HCT116 (cell line): ENCODE results near the gene PPT2. TPM values are rescaled to one million over a fixed set of nuclear protein-coding genes. Genes with fewer than 3 reads are reported as not detected.

Experiments used
- ATAC-seq: fragments of 200-7000 bp; cut with Tn5 transposase; 2 replicates; pipeline ENCODE4 v1.9.1; 2020; ENCODE audit warnings: mild to moderate bottlenecking, moderate library complexity
- BruUV-seq: library from RNA; stranded (reverse); fragments of 400-500 nt; replicated peaks from 2 replicates; lab custom pipeline; 2021; lab: Mats Ljungman, UMichigan
- CTCF ChIA-PET: fragments of 300-600 bp; sonication (Branson Sonifier 250); formaldehyde crosslinking; loops from one replicate; lab custom pipeline; 2021; ENCODE audit warnings: antibody characterized with exemption; lab: Charles Lee
- POLR2A ChIA-PET: fragments of 300-600, 350-600 bp; sonication (Branson Sonifier 250); formaldehyde crosslinking; loops from one replicate; lab custom pipeline; 2021; ENCODE audit warnings: antibody characterized with exemption; lab: Charles Lee
- RAD21 ChIA-PET, 2 experiments: fragments of 300-600 bp; sonication (Branson Sonifier 250); formaldehyde crosslinking; loops; one replicate each; lab custom pipeline; 2023; ENCODE audit warnings: low total read pairs in 2 of 2; ENCODE audit not compliant: uncharacterized antibody in 2 of 2, unreplicated experiment in 2 of 2, low non-redundant PET in 1 of 2; lab: Charles Lee
- DNase-seq: peaks from one replicate; pipeline ENCODE4 v3.0.0-alpha.2; 2010; ENCODE audit warnings: low read depth, low spot score
- H2AFZ ChIP-seq: fragments of 200-600 bp; shearing (Covaris generic), sonication (generic); 2 replicates; pipeline ENCODE4 v1.6.1; 2017; ENCODE audit warnings: low read depth, mixed run types, mixed read lengths, antibody characterized with exemption, low read length; ENCODE audit not compliant: poor library complexity, severe bottlenecking
- H3K27ac ChIP-seq: 2 replicates; pipeline ENCODE4 v1.5.1; 2012; ENCODE audit warnings: low read depth, low read length
- H3K27me3 ChIP-seq: fragments of 200-600 bp; sonication (generic); 2 replicates; pipeline ENCODE4 v1.6.1; 2016; ENCODE audit warnings: mixed run types, low read length, mixed read lengths; ENCODE audit not compliant: insufficient read depth
- H3K36me3 ChIP-seq, 2 experiments: fragments of 200-500 bp in 1 of 2; fragments of 200-600 bp in 1 of 2; sonication (Bioruptor generic) in 1 of 2; sonication (generic) in 1 of 2; 2 replicates each; pipeline versions ENCODE4 v1.5.1 to v1.6.1; 2014 to 2016; ENCODE audit warnings: low read length in 2 of 2, inconsistent platforms in 1 of 2, mixed read lengths in 1 of 2, mixed run types in 1 of 2; ENCODE audit not compliant: insufficient read depth in 2 of 2, control insufficient read depth in 1 of 2
- H3K4me1 ChIP-seq, 2 experiments: fragments of 200-600 bp in 1 of 2; sonication (generic) in 1 of 2; 2 replicates each; pipeline versions ENCODE4 v1.5.1 to v1.6.1; 2012 to 2017; ENCODE audit warnings: low read length in 2 of 2, inconsistent platforms in 1 of 2, mild to moderate bottlenecking in 1 of 2, mixed read lengths in 1 of 2, mixed run types in 1 of 2, moderate library complexity in 1 of 2; ENCODE audit not compliant: insufficient read depth in 2 of 2, control insufficient read depth in 1 of 2
- H3K4me2 ChIP-seq: fragments of 200-600 bp; sonication (generic); 2 replicates; pipeline ENCODE4 v1.6.1; 2017; ENCODE audit warnings: mixed run types, low read length, mixed read lengths
- H3K4me3 ChIP-seq, 2 experiments: fragments of 200-600 bp in 1 of 2; sonication (generic) in 1 of 2; replicated peaks in 1 of 2; 2 replicates each; pipeline ENCODE4 v1.5.1; 2011 to 2016; ENCODE audit warnings: low read length in 2 of 2, control low read depth in 1 of 2, low read depth in 1 of 2, mild to moderate bottlenecking in 1 of 2, mixed read lengths in 1 of 2, mixed run types in 1 of 2
- H3K79me2 ChIP-seq: fragments of 200-600 bp; sonication (generic); 2 replicates; pipeline ENCODE4 v1.6.1; 2017; ENCODE audit warnings: mild to moderate bottlenecking, mixed run types, low read length, moderate library complexity, mixed read lengths; ENCODE audit not compliant: insufficient read depth
- H3K9ac ChIP-seq: fragments of 200-600 bp; sonication (generic); 2 replicates; pipeline ENCODE4 v1.6.1; 2016; ENCODE audit warnings: low read length, mixed read lengths
- H3K9me2 ChIP-seq: fragments of 200-600 bp; sonication (generic), shearing (Covaris generic); 2 replicates; pipeline ENCODE4 v1.6.1; 2017; ENCODE audit warnings: mixed run types, mild to moderate bottlenecking, moderate library complexity; ENCODE audit not compliant: insufficient read depth
- H3K9me3 ChIP-seq, 2 experiments: fragments of 200-500 bp in 1 of 2; fragments of 200-600 bp in 1 of 2; sonication (Bioruptor generic) in 1 of 2; sonication (generic) in 1 of 2; 2 replicates each; pipeline ENCODE4 v1.6.1; 2014 to 2017; ENCODE audit warnings: low read length in 2 of 2, mixed read lengths in 2 of 2, inconsistent platforms in 1 of 2, low read depth in 1 of 2, mild to moderate bottlenecking in 1 of 2, mixed run types in 1 of 2, moderate library complexity in 1 of 2; ENCODE audit not compliant: control insufficient read depth in 1 of 2, insufficient read depth in 1 of 2
- H4K20me1 ChIP-seq: fragments of 200-600 bp; sonication (generic), shearing (Covaris generic); 2 replicates; pipeline ENCODE4 v1.6.1; 2017; ENCODE audit warnings: mixed run types, mild to moderate bottlenecking, moderate library complexity; ENCODE audit not compliant: insufficient read depth
- EZH2phosphoT487 ChIP-seq: fragments of 200-600 bp; IDR thresholded peaks from 2 replicates; pipeline ENCODE4 v1.6.1; 2018; ENCODE audit warnings: antibody characterized with exemption, borderline replicate concordance
- POLR2A ChIP-seq: IDR thresholded peaks from 2 replicates; pipeline ENCODE4 v1.7.0; 2011; ENCODE audit warnings: borderline replicate concordance; ENCODE audit not compliant: insufficient read depth, insufficient read length; ENCODE audit errors: extremely low read depth
- TCF7L2 ChIP-seq: IDR thresholded peaks from 2 replicates; pipeline ENCODE4 v1.7.0; 2011; ENCODE audit warnings: borderline replicate concordance, inconsistent platforms; ENCODE audit not compliant: insufficient read depth, insufficient read length; ENCODE audit errors: extremely low read depth
- YY1 ChIP-seq: IDR thresholded peaks from 2 replicates; pipeline ENCODE4 v1.6.1; 2011; ENCODE audit warnings: low read length, low read depth, moderate library complexity, mild to moderate bottlenecking; ENCODE audit not compliant: insufficient replicate concordance; ENCODE audit errors: extremely low read depth
- ZFX ChIP-seq: fragments of 450-650 bp; IDR thresholded peaks from 2 replicates; pipeline ENCODE4 v1.6.1; 2017
- ZNF274 ChIP-seq: fragments of 200-500 bp; sonication (Bioruptor generic); IDR thresholded peaks from 2 replicates; pipeline ENCODE4 v1.6.1; 2014; ENCODE audit warnings: mild to moderate bottlenecking, low read depth, low read length, inconsistent platforms
- intact Hi-C: fragments of 100-400 bp; cut with micrococcal nuclease; formaldehyde crosslinking; loops from 2 replicates; pipeline ENCODE4 v1.10.0; 2022
- total RNA-seq: library from RNA; stranded (reverse); gene quantifications from one replicate; pipeline ENCODE4 v1.2.1, GENCODE V29; 2021; ENCODE audit not compliant: unreplicated experiment
- TF ChIP-seq, protein P1 (sequence below): IDR thresholded peaks from 2 replicates; pipeline ENCODE4 v1.6.1; 2011; ENCODE audit warnings: mild to moderate bottlenecking, low read length, moderate library complexity; ENCODE audit not compliant: insufficient replicate concordance; ENCODE audit errors: extremely low read depth

Gene PPT2
- total RNA-seq, 1 experiment from 2014 or later, result 21.0 TPM

DNA sequence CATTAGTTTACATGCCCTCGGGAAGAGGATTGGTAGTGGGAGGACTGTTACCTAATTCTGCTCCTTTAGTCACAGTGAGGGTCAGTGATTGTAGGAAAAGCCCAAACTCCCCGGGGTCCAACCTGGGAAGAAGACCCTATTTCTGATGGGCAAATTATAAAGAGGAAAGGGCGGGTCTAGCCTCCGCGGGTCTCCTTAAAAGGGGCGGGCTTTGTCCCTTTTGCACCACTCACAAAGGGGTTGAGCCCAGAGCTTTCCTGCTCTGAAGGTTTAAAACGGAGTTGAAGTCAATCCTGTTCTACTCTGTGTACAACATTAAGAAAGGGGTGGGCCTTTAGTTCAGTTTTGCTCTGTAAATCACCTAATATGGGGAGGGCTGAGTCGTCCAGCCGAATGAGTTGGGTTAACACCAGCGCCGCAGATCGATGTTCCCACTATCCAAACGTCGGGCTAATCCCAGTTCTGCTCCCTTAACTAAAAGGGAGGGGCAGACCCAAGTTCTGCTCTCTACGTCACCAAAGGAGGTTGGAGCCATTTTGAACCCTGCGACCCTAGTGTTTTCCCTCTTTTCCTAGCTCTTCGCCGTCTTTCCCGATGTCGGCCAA, 23.3 kb downstream of the PPT2 start:
- Histone ChIP-seq H3K4me2 (peak overlapping the region; percentile 97), H4K20me1 (no peaks in the 10 kb centered on the region), H3K36me3 (peaks cover 0 to 11% of the 10 kb centered on the region in 2 experiments; a peak in 2 of 4 replicates), H3K4me3 (peak overlapping the region; percentile 93 to 98), H3K9me2 (no peaks in the 10 kb centered on the region), H3K79me2 (peaks cover 24% of the 10 kb centered on the region), H3K4me1 (peaks cover 24 to 52% of the 10 kb centered on the region in 2 experiments), H3K9ac (peak overlapping the region; percentile 90), H3K27ac (peak overlapping the region; percentile 74), H2AFZ (no peak overlapping the region), H3K27me3 (no peaks in the 10 kb centered on the region), H3K9me3 (no peaks in the 10 kb centered on the region)
- TSS peak; percentile 39 for BruUV-seq
- peak; percentile 32 for TF ChIP-seq POLR2A
- TF ChIP-seq ZNF274, result no peak
- TF ChIP-seq YY1, result peak; percentile 47
- CTCF ChIA-PET, result interaction anchor here (0.6 to 1.7 kb wide), 3 partner anchors 13 to 59 kb away, joined by 3 to 10 read pairs (median 9); partner anchors contain the start of gene PBX2
- no peak for ATAC-seq
- intact Hi-C loops, result no loop called here
- DNase-seq, result no peak
- POLR2A ChIA-PET, result interaction anchor here (0.8 to 2.2 kb wide), 9 partner anchors 13 to 795 kb away, joined by 3 to 10 read pairs (median 4); partner anchors contain the start of genes ATF6B, EGFL8, FKBPL and GPSM3
- RAD21 ChIA-PET, result no interaction called here

DNA sequence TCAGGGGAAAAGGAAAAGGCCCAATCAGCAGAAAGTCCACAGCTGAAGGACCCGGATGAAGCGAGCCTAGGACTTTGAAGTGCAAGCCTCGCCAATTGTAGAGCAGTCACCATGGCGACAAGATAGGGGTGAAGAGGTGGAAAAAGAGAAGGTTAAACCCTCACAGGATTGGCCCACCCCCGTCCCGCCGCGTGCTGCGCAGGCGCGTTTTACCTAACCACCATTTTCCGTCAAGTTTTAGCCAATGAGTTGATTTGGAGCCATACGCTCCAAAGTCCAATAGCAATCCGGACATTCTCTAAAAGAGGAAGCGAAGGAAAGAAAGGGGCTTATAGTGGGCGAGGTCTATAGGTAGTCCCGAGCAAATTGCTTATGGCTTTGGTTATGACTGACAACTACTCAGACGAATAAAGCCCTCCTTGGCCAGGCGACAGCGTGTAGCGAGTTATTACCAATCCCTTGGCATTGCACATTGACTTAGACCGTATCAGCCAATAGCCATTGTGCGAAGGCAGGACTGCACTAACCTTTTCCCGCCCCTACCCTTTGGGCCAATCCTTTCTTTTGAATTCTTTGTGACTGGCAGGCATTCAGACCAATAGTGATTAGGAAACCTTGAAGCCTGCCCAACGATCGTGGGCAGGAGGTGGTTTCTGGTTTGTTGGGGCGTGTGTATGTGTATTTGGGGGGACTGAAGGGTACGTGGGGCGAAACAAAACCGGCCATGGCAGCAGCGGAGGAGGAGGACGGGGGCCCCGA, 24.0 kb downstream of the PPT2 start, which contains the start of gene RNF5:
RNF5 (plus strand) TSS at position 618 of the 759 bp plus-strand sequence; CDS start at position 725, 107 bp downstream.
- ChIA-PET RAD21 (no interaction called here), CTCF (interaction anchor here (0.6 to 1.7 kb wide), 3 partner anchors 13 to 59 kb away, joined by 3 to 10 read pairs (median 9); partner anchors contain the start of gene PBX2), POLR2A (interaction anchor here (0.8 to 2.2 kb wide), 9 partner anchors 13 to 794 kb away, joined by 3 to 10 read pairs (median 4); partner anchors contain the start of genes ATF6B, EGFL8, FKBPL and GPSM3)
- Histone ChIP-seq H3K9me3 (no peaks in the 10 kb centered on the region), H3K9ac (peak within 1 kb of the TSS; percentile 90), H3K4me1 (peaks cover 24 to 46% of the 10 kb centered on the region in 2 experiments), H3K4me2 (peak within 1 kb of the TSS; percentile 97), H3K4me3 (peak within 1 kb of the TSS; percentile 93 to 98), H3K36me3 (peaks cover 4 to 13% of the 10 kb centered on the region in 2 experiments; a peak in 2 of 4 replicates), H3K27me3 (no peaks in the 10 kb centered on the region), H3K9me2 (no peaks in the 10 kb centered on the region), H2AFZ (no peak within 1 kb of the TSS), H3K79me2 (peaks cover 24% of the 10 kb centered on the region), H4K20me1 (no peaks in the 10 kb centered on the region), H3K27ac (peak within 1 kb of the TSS; percentile 74)
- peak; percentile 100 for DNase-seq
- BruUV-seq, result no TSS peak
- ATAC-seq, result peak; percentile 87
- intact Hi-C loops, result loop anchor here (1.0 kb wide), 1 partner anchor 48 kb away; the partner anchor contains the start of gene FKBPL
- TF ChIP-seq YY1 (peak; percentile 26), TCF7L2 (peak; percentile 96), ZFX (no peak), EZH2phosphoT487 (no peak)
- TF ChIP-seq, protein P1, sequence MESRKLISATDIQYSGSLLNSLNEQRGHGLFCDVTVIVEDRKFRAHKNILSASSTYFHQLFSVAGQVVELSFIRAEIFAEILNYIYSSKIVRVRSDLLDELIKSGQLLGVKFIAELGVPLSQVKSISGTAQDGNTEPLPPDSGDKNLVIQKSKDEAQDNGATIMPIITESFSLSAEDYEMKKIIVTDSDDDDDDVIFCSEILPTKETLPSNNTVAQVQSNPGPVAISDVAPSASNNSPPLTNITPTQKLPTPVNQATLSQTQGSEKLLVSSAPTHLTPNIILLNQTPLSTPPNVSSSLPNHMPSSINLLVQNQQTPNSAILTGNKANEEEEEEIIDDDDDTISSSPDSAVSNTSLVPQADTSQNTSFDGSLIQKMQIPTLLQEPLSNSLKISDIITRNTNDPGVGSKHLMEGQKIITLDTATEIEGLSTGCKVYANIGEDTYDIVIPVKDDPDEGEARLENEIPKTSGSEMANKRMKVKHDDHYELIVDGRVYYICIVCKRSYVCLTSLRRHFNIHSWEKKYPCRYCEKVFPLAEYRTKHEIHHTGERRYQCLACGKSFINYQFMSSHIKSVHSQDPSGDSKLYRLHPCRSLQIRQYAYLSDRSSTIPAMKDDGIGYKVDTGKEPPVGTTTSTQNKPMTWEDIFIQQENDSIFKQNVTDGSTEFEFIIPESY, result no peak
